ENCODE data around the gene STAT4. TPM values are rescaled to one million over a fixed set of nuclear protein-coding genes. Genes with fewer than 3 reads are reported as not detected.

Gene STAT4
- total and polyA plus RNA-seq, 2 experiments from 2014 or later, result 0.31 to 0.45 TPM

DNA sequence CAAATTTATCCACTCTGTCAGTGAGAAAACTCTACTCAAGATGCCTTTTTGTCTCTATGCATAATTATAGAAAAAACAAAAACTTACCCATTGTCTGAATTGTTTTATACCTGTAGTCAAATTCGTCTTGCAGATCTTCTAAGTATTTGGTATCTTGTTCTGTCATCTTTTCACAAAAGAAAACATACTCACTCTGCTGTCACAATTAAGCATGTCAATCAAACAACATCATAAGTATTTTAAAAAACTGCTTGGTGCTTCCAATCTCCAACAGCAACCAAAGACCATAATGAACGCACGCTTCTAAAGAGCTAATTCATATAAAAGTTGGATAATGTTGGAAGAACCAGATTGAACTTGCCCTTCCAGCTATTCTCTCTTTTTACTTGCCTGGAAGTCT is 81.2 kb downstream of the STAT4 start:
- Histone ChIP-seq H3K27ac (no peak overlapping the region), H3K36me3 (no peaks in the 10 kb centered on the region), H3K4me1 (ENCODE audit: low read depth) (no peaks in the 10 kb centered on the region), H3K4me3 (no peak overlapping the region), H3K27me3 (no peaks in the 10 kb centered on the region), H3K9me3 (ENCODE audit: low read depth) (no peaks in the 10 kb centered on the region)
- TF ChIP-seq, protein P1, sequence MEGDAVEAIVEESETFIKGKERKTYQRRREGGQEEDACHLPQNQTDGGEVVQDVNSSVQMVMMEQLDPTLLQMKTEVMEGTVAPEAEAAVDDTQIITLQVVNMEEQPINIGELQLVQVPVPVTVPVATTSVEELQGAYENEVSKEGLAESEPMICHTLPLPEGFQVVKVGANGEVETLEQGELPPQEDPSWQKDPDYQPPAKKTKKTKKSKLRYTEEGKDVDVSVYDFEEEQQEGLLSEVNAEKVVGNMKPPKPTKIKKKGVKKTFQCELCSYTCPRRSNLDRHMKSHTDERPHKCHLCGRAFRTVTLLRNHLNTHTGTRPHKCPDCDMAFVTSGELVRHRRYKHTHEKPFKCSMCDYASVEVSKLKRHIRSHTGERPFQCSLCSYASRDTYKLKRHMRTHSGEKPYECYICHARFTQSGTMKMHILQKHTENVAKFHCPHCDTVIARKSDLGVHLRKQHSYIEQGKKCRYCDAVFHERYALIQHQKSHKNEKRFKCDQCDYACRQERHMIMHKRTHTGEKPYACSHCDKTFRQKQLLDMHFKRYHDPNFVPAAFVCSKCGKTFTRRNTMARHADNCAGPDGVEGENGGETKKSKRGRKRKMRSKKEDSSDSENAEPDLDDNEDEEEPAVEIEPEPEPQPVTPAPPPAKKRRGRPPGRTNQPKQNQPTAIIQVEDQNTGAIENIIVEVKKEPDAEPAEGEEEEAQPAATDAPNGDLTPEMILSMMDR (IDR thresholded peaks at IDR 0.05; ENCODE audit: low read depth, low read length), result no peak
- DNase-seq (ENCODE audit: low read depth in 1 of 2, low spot score in 1 of 2), result no peak

DNA sequence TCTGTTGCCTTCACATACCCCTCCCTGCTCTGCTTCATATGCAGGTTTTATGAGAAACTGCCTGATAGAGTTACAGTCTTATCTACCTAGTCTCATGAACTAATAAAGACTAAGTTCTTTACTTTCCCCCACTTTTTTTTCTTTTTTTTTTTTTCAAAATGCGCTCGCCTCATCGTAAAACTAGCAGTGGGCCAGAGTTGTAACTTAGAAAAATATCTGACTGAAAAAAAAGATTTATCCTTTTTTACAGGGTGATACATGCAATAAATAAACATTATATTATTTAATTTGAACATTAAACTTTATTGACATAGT is 83.9 kb downstream of the STAT4 start:
- no peaks in the 10 kb centered on the region for H3K4me1 ChIP-seq (ENCODE audit: low read depth)
- H3K9me3 ChIP-seq (ENCODE audit: low read depth), result no peaks in the 10 kb centered on the region
- H3K4me3 ChIP-seq, result no peak overlapping the region
- no peak overlapping the region for H3K27ac ChIP-seq
- H3K27me3 ChIP-seq, result no peaks in the 10 kb centered on the region
- DNase-seq (ENCODE audit: low read depth in 1 of 2, low spot score in 1 of 2), result no peak
- no peaks in the 10 kb centered on the region for H3K36me3 ChIP-seq
- TF ChIP-seq, protein P1 (IDR thresholded peaks at IDR 0.05; ENCODE audit: low read depth, low read length), result no peak

DNA sequence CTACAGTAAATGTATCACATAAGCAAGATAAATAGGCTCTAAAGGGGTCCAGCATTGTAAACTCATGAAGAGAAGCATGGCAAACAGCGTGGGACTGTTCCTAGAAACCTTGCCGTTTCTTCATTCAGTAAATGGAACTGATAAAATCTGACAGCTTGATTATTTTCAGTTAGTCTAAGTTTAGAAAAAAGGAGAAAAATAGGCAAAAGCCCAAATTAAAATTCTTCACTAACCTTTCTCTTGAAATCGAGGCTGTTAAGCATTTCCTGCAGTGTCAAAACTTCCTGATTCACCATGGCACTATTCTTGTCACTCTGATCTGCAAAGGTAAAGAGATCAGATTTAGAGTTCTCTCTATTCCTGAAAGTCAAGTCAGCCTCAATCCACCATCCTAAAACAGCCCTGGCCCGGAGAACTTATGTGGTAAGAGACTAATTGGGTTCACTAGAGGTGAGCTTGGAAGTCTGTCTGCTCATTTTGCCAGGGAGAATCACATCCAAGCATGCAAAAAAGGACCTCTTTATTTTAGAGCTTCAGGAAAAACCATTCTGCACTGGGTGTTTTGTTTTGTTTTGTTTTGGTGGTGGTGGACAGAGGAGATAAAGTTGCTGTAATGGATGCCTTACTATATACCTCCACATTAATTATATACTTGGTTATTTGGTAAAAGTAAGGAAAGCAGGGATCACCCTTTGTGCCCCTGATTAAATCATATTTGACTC is 84.4 kb downstream of the STAT4 start:
- TF ChIP-seq, protein P1 (IDR thresholded peaks at IDR 0.05; ENCODE audit: low read depth, low read length), result no peak
- no peak for DNase-seq (ENCODE audit: low read depth in 1 of 2, low spot score in 1 of 2)
- Histone ChIP-seq H3K36me3 (no peaks in the 10 kb centered on the region), H3K27ac (no peak overlapping the region), H3K4me3 (no peak overlapping the region), H3K4me1 (ENCODE audit: low read depth) (no peaks in the 10 kb centered on the region), H3K27me3 (no peaks in the 10 kb centered on the region), H3K9me3 (ENCODE audit: low read depth) (no peaks in the 10 kb centered on the region)

DNA sequence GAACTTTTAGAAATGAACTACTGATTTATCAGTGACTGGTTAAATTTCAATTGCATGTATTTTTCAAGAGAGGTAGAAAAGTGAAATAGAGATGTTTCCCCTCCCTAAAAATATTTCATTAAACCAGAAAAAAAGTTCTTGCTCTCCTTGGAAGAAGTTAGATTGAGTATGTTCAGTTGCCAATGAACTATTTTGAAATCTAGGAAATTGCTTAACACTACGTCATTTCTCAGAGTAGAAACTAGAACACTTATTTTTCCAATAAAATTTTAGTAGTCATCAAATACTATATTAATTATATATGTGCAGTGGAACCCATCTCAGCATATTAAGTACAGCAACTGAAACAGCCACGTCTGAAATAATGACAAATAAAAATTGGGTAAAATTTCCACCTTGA is 85.0 kb downstream of the STAT4 start:
- Histone ChIP-seq H3K9me3 (ENCODE audit: low read depth) (no peaks in the 10 kb centered on the region), H3K4me3 (no peak overlapping the region), H3K4me1 (ENCODE audit: low read depth) (no peaks in the 10 kb centered on the region), H3K27me3 (no peaks in the 10 kb centered on the region), H3K27ac (no peak overlapping the region), H3K36me3 (no peaks in the 10 kb centered on the region)
- TF ChIP-seq, protein P1 (IDR thresholded peaks at IDR 0.05; ENCODE audit: low read depth, low read length), result no peak
- peak in 1 of 2 donors; percentile 54 for DNase-seq (ENCODE audit: low read depth in 1 of 2, low spot score in 1 of 2)

DNA sequence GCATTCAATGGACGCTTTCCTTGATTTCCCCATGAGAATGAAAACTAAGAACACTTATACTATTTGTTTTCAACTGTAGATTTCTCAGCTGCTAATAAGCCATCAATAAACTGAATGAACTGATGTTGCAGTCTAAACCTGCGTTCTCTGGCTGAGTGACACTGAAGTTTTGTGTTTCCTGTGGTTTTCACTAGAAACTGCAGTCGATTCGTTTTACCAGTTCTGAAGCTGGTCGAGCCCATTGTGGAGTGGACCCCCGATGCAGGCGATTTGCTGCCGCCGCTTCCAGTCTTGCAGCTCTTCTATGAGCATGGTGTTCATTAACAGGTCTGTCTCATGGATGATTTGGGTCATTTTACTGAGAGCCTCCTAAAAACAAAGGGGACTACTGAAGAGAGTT is 86.2 kb downstream of the STAT4 start:
- no peak overlapping the region for H3K4me3 ChIP-seq
- no peaks in the 10 kb centered on the region for H3K27me3 ChIP-seq
- H3K36me3 ChIP-seq, result no peaks in the 10 kb centered on the region
- no peaks in the 10 kb centered on the region for H3K9me3 ChIP-seq (ENCODE audit: low read depth)
- TF ChIP-seq, protein P1 (IDR thresholded peaks at IDR 0.05; ENCODE audit: low read depth, low read length), result no peak
- H3K4me1 ChIP-seq (ENCODE audit: low read depth), result no peaks in the 10 kb centered on the region
- DNase-seq (ENCODE audit: low read depth in 1 of 2, low spot score in 1 of 2), result no peak
- no peak overlapping the region for H3K27ac ChIP-seq
